ENCODE results near the gene AAK1.

DNA sequence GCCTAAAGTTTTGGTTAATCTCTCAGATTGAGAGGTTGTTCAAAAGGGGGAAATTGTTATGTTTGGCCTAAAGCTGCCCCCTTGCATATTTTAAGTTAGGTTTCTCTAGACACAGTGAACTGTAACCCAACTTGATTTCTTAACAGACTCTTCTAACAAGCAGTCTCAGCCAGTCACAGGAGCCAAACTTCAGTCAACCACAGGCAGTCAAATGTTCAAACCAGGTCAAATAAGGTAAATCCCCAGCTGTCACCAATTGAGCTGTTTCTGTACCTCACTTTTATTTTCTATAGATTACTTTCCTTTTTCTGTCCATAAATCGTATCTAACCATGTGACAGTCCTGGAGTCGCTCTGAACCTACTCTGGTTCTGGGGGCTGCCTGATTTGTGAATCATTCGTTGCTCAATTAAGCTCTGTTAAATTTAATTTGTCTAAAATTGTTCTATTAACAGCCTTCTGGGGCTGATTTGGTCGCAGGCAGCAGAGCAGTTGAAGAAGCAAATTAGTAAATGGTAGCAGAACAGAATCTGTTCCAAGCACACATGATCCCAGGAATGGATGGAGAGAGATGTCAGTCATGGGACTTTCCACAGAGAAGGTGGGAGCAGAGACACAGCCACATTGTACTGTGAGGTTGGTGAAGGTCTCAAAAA, 189.9 kb downstream of the AAK1 start:
- TF ChIP-seq SUZ12 (IDR thresholded peaks at IDR 0.05; ENCODE audit: extremely low read depth, insufficient read depth, insufficient read length) (no peak), YY1 (IDR thresholded peaks at IDR 0.05; ENCODE audit: insufficient read depth, insufficient read length) (no peak)

Data from NT2/D1 (cell line).